Astrocyte of the hippocampus (primary cell): Measurements from ENCODE around the gene GRID2.

Source experiments
- DNase-seq: peaks from one replicate; pipeline ENCODE4 v3.0.0; 2011; ENCODE audit warnings: low read depth, low spot score

GRID2 gene

GRCh38 chr4:93791570-93792195 is 1487.9 kb downstream of the GRID2 start:
- DNase-seq, result peak; percentile 76

DNA sequence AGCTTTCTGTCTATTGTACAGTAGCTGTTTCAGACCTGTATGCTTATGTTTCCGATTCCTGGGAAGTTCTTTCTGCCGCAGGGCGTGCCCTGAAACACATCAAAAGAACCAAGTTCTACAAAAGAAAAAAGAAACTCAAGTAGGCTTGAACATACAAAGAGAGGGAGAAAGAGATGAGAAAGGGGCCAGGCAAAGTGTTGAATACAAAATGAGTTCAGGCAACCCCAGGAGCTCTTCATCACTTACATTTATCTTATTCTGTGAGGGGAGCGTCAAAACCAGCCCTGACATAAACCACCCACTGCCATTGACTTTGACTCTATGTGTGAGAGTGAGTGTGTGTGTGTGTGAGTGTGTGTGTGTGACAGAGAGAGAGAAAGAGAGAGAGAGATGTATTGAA is 1498.3 kb downstream of the GRID2 start:
- no peak for DNase-seq

- DNase-seq, result peak; percentile 27
Measured at GRCh38 chr4:93809773-93810172, 1506.0 kb downstream of the GRID2 start.

DNA sequence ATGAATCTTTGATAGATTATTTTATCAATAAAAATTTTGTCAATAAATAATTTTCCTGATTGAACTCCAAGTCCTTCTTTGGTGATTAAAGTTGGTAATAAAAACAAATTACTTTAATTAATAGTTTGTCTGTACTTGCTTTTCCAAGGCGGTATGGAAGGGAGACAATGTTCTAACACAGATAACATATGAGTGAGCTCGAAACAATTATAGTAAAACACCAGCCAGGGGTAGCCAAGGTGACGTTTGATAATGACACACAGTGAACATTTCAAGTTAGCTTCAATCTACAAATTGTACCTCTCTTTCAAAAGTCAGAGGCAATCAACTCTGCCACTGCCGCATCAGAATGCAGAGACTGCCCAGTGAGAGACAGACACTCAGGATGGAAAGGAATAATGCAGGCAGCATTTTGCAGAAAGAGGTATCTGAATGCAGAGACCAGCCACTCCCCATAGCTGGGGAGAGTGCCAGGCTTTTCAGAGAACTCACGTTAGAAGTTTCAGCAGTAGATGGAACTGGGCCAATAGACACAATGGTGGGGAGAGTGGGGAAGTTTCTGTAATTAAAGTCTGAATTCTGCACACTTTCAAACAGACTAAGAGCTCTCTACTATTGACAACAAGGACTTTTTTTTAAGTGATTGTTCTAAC is 1506.7 kb downstream of the GRID2 start:
- peak; percentile 85 for DNase-seq

GRCh38 chr4:93813092-93813491 is 1509.3 kb downstream of the GRID2 start:
- no peak for DNase-seq

DNA sequence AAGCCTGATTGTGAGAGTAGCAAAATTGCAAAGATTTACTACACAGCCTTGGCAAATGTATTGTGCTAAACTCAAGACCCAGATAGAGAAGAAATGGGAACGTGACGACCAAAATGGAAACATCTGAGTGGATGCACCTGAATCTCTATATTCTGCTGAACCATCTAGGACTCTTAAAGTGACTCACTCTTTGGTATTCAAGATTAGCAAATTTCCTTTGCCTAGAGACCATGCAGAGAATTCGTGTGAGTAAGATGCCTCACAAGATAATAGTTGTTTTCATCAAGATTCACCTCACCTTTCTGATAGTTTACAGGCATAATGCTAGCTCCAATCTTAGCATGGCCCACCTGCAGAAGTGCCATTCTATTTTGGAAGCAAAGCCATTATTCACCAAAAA is 1510.4 kb downstream of the GRID2 start:
- DNase-seq, result no peak

DNA sequence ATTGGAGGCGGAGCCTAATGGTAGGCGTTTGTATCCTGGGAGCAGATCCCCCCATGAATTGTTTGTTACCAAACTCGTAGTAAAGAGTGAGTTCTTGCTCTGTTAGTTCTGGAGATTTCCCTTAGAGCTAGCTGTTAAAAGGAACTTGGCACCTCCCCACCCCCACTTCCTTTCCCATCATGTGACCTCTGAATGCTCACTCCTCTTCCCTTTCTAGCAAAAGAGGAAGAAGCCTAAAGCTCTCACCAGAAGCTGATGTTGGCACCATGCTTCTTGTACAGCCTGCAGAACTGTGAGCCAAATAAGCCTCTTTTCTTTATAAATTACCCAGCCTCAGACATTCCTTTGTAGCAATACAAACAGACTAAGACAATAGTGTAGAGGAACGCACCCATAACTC is 1511.0 kb downstream of the GRID2 start:
- DNase-seq, result no peak
